ENCODE measurements around the gene CD38.

GRCh38 chr4:15805583-15806517 is 27.7 kb downstream of the CD38 start:
- no peak for TF ChIP-seq EZH2 (IDR thresholded peaks at IDR 0.05; ENCODE audit: borderline replicate concordance)
- TF ChIP-seq CTCF (IDR thresholded peaks at IDR 0.05; ENCODE audit: poor library complexity) = peak; percentile 91
- no peak for TF ChIP-seq EZH2phosphoT487 (IDR thresholded peaks at IDR 0.05; ENCODE audit: low read depth, severe bottlenecking, unreplicated experiment)
